Right lobe of liver (tissue), 4 donors: ENCODE data around the gene NTMT2.

ENCODE experiments used
- POLR2A ChIP-seq: fragments of 450-650 bp; IDR thresholded peaks from one replicate; pipeline ENCODE4 v1.6.1; 2017; ENCODE audit warnings: antibody characterized with exemption, mild to moderate bottlenecking
- TF ChIP-seq, protein P1 (sequence below), 4 donors: fragments of 200-600 bp in 3 of 4; fragments of 450-650 bp in 1 of 4; IDR thresholded peaks; one replicate each; pipeline versions ENCODE4 v1.5.1 to v1.8.0; 2016 to 2022; ENCODE audit warnings: antibody characterized with exemption in 4 of 4, mild to moderate bottlenecking in 2 of 4
- donor health status: DM: no; HTN: no; CAD: no.
- donor health status: DM: no; HTN: no; CAD: no.
- donor health status: DM: no; HTN: yes; CAD: no.

DNA sequence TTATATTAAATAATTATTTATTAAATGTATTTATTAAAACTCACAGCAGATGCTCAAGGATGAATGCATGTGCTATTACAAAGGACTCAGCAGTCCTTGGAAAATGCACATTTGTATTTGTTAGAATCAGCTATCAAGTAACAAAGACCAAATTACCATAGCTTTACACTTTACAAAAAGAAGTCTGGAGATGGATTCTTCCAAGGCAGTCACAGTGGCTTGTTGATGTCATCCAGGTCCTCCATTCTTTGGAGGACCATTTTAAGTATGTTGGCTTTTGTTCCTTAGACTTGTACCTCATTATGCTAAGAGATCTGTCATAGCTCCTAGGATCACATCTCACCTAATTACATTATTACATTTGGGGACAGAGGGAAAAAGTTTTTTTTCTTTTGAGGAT lies 63.4 kb downstream of the NTMT2 start:
- TF ChIP-seq, protein P1, sequence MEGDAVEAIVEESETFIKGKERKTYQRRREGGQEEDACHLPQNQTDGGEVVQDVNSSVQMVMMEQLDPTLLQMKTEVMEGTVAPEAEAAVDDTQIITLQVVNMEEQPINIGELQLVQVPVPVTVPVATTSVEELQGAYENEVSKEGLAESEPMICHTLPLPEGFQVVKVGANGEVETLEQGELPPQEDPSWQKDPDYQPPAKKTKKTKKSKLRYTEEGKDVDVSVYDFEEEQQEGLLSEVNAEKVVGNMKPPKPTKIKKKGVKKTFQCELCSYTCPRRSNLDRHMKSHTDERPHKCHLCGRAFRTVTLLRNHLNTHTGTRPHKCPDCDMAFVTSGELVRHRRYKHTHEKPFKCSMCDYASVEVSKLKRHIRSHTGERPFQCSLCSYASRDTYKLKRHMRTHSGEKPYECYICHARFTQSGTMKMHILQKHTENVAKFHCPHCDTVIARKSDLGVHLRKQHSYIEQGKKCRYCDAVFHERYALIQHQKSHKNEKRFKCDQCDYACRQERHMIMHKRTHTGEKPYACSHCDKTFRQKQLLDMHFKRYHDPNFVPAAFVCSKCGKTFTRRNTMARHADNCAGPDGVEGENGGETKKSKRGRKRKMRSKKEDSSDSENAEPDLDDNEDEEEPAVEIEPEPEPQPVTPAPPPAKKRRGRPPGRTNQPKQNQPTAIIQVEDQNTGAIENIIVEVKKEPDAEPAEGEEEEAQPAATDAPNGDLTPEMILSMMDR (IDR thresholded peaks at IDR 0.05): no peak
- no peak for TF ChIP-seq POLR2A
